WTC11 (cell line): Measurements from ENCODE around the gene GRAMD2A. TPM values are rescaled to one million over a fixed set of nuclear protein-coding genes. Genes with fewer than 3 reads are reported as not detected.

Experiments used
- ATAC-seq: fragments of 200-7000 bp; cut with Tn5 transposase; 2 replicates; pipeline ENCODE4 v1.10.0; 2021; ENCODE audit warnings: mild to moderate bottlenecking, moderate library complexity
- CTCF ChIA-PET: fragments of 300-600 bp; sonication (Branson Sonifier 250); formaldehyde crosslinking; loops from one replicate; lab custom pipeline; 2021; ENCODE audit warnings: antibody characterized with exemption; lab: Charles Lee
- POLR2A ChIA-PET: fragments of 350-600 bp; sonication (Branson Sonifier 250); formaldehyde crosslinking; loops from one replicate; lab custom pipeline; 2021; ENCODE audit warnings: antibody characterized with exemption; lab: Charles Lee
- DNase-seq: peaks from one replicate; pipeline ENCODE4 v3.0.0; 2021; ENCODE audit warnings: low spot score
- H3K27ac Mint-ChIP-seq: 2 replicates; pipeline ENCODE4 v1.8.0; 2021; ENCODE audit warnings: mixed read lengths
- H3K27me3 Mint-ChIP-seq: 2 replicates; pipeline ENCODE4 v1.8.0; 2021; ENCODE audit warnings: low read depth, mild to moderate bottlenecking, moderate library complexity, mixed read lengths
- H3K36me3 Mint-ChIP-seq: 2 replicates; pipeline ENCODE4 v1.8.0; 2021; ENCODE audit warnings: mixed read lengths
- H3K4me1 Mint-ChIP-seq: 2 replicates; pipeline ENCODE4 v1.8.0; 2022; ENCODE audit warnings: mixed read lengths
- H3K4me3 Mint-ChIP-seq: 2 replicates; pipeline ENCODE4 v1.8.0; 2021; ENCODE audit warnings: mild to moderate bottlenecking, moderate library complexity, mixed read lengths
- H3K9me3 Mint-ChIP-seq: 2 replicates; pipeline ENCODE4 v1.8.0; 2021; ENCODE audit warnings: mixed read lengths
- ATF1 ChIP-seq: sonication (generic); formaldehyde crosslinking; IDR thresholded peaks from 2 replicates; pipeline ENCODE4 v1.8.1; 2023; ENCODE audit warnings: mild to moderate bottlenecking, moderate library complexity, missing genetic modification reagents
- CREB1 ChIP-seq: sonication (generic); formaldehyde crosslinking; IDR thresholded peaks from 2 replicates; pipeline ENCODE4 v1.8.0; 2023; ENCODE audit warnings: mild to moderate bottlenecking, missing genetic modification reagents
- FOXP1 ChIP-seq: sonication (generic); formaldehyde crosslinking; IDR thresholded peaks from 2 replicates; pipeline ENCODE4 v1.8.0; 2022; ENCODE audit warnings: missing genetic modification reagents, mild to moderate bottlenecking, moderate library complexity, borderline replicate concordance
- GRHL2 ChIP-seq: fragments of 250-450 bp; sonication (Bioruptor Pico); IDR thresholded peaks from 2 replicates; pipeline ENCODE4 v1.8.0; 2022; ENCODE audit warnings: mild to moderate bottlenecking, moderate library complexity; ENCODE audit not compliant: insufficient replicate concordance, severe bottlenecking
- IRF2 ChIP-seq: sonication (generic); formaldehyde crosslinking; IDR thresholded peaks from 2 replicates; pipeline ENCODE4 v1.8.0; 2022; ENCODE audit warnings: low read depth, missing genetic modification reagents, borderline replicate concordance
- JAZF1 ChIP-seq: fragments of 250-450 bp; sonication (Bioruptor Pico); IDR thresholded peaks from 2 replicates; pipeline ENCODE4 v1.9.0; 2021; ENCODE audit warnings: moderate library complexity, mild to moderate bottlenecking, inconsistent platforms
- JUN ChIP-seq: sonication (generic); formaldehyde crosslinking; IDR thresholded peaks from 2 replicates; pipeline ENCODE4 v1.8.0; 2023; ENCODE audit warnings: mild to moderate bottlenecking, missing genetic modification reagents
- MLX ChIP-seq: sonication (generic); formaldehyde crosslinking; IDR thresholded peaks from 2 replicates; pipeline ENCODE4 v1.8.1; 2023; ENCODE audit warnings: mild to moderate bottlenecking, missing genetic modification reagents, moderate library complexity
- RORB ChIP-seq: fragments of 250-450 bp; sonication (Bioruptor Pico); IDR thresholded peaks from 2 replicates; pipeline ENCODE4 v1.9.0; 2021; ENCODE audit warnings: mild to moderate bottlenecking
- SOX15 ChIP-seq: fragments of 250-450 bp; sonication (Bioruptor Pico); IDR thresholded peaks from 2 replicates; pipeline ENCODE4 v1.9.0; 2021; ENCODE audit warnings: mild to moderate bottlenecking
- ZBTB43 ChIP-seq: sonication (generic); formaldehyde crosslinking; IDR thresholded peaks from 2 replicates; pipeline ENCODE4 v1.8.1; 2023; ENCODE audit warnings: mild to moderate bottlenecking, missing genetic modification reagents
- ZNF121 ChIP-seq: sonication (generic); formaldehyde crosslinking; IDR thresholded peaks from 2 replicates; pipeline ENCODE4 v1.8.0; 2023; ENCODE audit warnings: missing genetic modification reagents
- ZNF138 ChIP-seq: sonication (generic); formaldehyde crosslinking; conservative IDR thresholded peaks from 2 replicates; pipeline ENCODE4 v1.8.1; 2022; ENCODE audit warnings: mild to moderate bottlenecking, moderate library complexity, missing genetic modification reagents
- ZNF263 ChIP-seq: sonication (generic); formaldehyde crosslinking; IDR thresholded peaks from 2 replicates; pipeline ENCODE4 v1.8.1; 2022; ENCODE audit warnings: low read depth, mild to moderate bottlenecking, moderate library complexity, missing genetic modification reagents
- total RNA-seq: library from RNA; stranded (reverse); gene quantifications from 3 replicates; pipeline ENCODE4 v1.2.3, GENCODE V29; 2021
- TF ChIP-seq, protein P1 (sequence below): fragments of 250-450 bp; sonication (Bioruptor Pico); IDR thresholded peaks from 2 replicates; pipeline ENCODE4 v1.9.0; 2021; ENCODE audit warnings: mild to moderate bottlenecking
- TF ChIP-seq, protein P2 (sequence below): sonication (generic); formaldehyde crosslinking; IDR thresholded peaks from 2 replicates; pipeline ENCODE4 v1.8.1; 2023; ENCODE audit warnings: mild to moderate bottlenecking, missing genetic modification reagents
- TF ChIP-seq, protein P3 (sequence below): fragments of 250-450 bp; sonication (Bioruptor Pico); IDR thresholded peaks from 2 replicates; pipeline ENCODE4 v1.9.0; 2021; ENCODE audit warnings: moderate library complexity, mild to moderate bottlenecking, inconsistent platforms, borderline replicate concordance
- TF ChIP-seq, protein P4 (sequence below): sonication (generic); formaldehyde crosslinking; IDR thresholded peaks from 2 replicates; pipeline ENCODE4 v1.8.0; 2023; ENCODE audit warnings: missing genetic modification reagents
- TF ChIP-seq, protein P5 (sequence below): sonication (generic); formaldehyde crosslinking; IDR thresholded peaks from 2 replicates; pipeline ENCODE4 v1.8.1; 2022; ENCODE audit warnings: mild to moderate bottlenecking, missing genetic modification reagents, moderate library complexity, borderline replicate concordance
- TF ChIP-seq, protein P6 (sequence below): fragments of 250-450 bp; sonication (Bioruptor Pico); IDR thresholded peaks from 2 replicates; pipeline ENCODE4 v2.1.2; 2022; ENCODE audit warnings: mild to moderate bottlenecking, moderate library complexity

Gene GRAMD2A
- total RNA-seq, 1 experiment from 2014 or later, result 1.9 TPM

GRCh38 chr15:72116731-72117485, 80.7 kb downstream of the GRAMD2A start (continued):
- TF ChIP-seq, protein P1, sequence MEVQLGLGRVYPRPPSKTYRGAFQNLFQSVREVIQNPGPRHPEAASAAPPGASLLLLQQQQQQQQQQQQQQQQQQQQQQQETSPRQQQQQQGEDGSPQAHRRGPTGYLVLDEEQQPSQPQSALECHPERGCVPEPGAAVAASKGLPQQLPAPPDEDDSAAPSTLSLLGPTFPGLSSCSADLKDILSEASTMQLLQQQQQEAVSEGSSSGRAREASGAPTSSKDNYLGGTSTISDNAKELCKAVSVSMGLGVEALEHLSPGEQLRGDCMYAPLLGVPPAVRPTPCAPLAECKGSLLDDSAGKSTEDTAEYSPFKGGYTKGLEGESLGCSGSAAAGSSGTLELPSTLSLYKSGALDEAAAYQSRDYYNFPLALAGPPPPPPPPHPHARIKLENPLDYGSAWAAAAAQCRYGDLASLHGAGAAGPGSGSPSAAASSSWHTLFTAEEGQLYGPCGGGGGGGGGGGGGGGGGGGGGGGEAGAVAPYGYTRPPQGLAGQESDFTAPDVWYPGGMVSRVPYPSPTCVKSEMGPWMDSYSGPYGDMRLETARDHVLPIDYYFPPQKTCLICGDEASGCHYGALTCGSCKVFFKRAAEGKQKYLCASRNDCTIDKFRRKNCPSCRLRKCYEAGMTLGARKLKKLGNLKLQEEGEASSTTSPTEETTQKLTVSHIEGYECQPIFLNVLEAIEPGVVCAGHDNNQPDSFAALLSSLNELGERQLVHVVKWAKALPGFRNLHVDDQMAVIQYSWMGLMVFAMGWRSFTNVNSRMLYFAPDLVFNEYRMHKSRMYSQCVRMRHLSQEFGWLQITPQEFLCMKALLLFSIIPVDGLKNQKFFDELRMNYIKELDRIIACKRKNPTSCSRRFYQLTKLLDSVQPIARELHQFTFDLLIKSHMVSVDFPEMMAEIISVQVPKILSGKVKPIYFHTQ (CRISPR knock-in tag), result no peak
- TF ChIP-seq ZNF138 (CRISPR knock-in tag) (no peak), JUN (CRISPR knock-in tag) (no peak)

- no peak for DNase-seq
- ATAC-seq, result no peak
- ChIA-PET CTCF (no interaction called here), POLR2A (no interaction called here)
- Mint-ChIP-seq H3K4me1 (peaks cover 11% of the 10 kb centered on the region), H3K27ac (no peak overlapping the region), H3K36me3 (no peaks in the 10 kb centered on the region), H3K27me3 (no peaks in the 10 kb centered on the region), H3K9me3 (no peaks in the 10 kb centered on the region), H3K4me3 (no peak overlapping the region)
- TF ChIP-seq MLX (CRISPR knock-in tag) (no peak), CREB1 (CRISPR knock-in tag) (no peak), FOXP1 (CRISPR knock-in tag) (no peak), RORB (no peak), JUN (CRISPR knock-in tag) (no peak), SOX15 (CRISPR knock-in tag) (no peak), GRHL2 (CRISPR knock-in tag) (no peak), ZBTB43 (CRISPR knock-in tag) (no peak), ZNF138 (CRISPR knock-in tag) (no peak), ATF1 (no peak), ZNF121 (CRISPR knock-in tag) (no peak), IRF2 (CRISPR knock-in tag) (no peak), ZNF263 (CRISPR knock-in tag) (no peak), JAZF1 (CRISPR knock-in tag) (no peak)
- TF ChIP-seq, protein P2, sequence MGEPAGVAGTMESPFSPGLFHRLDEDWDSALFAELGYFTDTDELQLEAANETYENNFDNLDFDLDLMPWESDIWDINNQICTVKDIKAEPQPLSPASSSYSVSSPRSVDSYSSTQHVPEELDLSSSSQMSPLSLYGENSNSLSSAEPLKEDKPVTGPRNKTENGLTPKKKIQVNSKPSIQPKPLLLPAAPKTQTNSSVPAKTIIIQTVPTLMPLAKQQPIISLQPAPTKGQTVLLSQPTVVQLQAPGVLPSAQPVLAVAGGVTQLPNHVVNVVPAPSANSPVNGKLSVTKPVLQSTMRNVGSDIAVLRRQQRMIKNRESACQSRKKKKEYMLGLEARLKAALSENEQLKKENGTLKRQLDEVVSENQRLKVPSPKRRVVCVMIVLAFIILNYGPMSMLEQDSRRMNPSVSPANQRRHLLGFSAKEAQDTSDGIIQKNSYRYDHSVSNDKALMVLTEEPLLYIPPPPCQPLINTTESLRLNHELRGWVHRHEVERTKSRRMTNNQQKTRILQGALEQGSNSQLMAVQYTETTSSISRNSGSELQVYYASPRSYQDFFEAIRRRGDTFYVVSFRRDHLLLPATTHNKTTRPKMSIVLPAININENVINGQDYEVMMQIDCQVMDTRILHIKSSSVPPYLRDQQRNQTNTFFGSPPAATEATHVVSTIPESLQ (CRISPR knock-in tag), result no peak
- TF ChIP-seq, protein P3, sequence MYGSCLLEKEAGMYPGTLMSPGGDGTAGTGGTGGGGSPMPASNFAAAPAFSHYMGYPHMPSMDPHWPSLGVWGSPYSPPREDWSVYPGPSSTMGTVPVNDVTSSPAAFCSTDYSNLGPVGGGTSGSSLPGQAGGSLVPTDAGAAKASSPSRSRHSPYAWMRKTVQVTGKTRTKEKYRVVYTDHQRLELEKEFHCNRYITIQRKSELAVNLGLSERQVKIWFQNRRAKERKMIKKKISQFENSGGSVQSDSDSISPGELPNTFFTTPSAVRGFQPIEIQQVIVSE, result no peak
- TF ChIP-seq, protein P4, sequence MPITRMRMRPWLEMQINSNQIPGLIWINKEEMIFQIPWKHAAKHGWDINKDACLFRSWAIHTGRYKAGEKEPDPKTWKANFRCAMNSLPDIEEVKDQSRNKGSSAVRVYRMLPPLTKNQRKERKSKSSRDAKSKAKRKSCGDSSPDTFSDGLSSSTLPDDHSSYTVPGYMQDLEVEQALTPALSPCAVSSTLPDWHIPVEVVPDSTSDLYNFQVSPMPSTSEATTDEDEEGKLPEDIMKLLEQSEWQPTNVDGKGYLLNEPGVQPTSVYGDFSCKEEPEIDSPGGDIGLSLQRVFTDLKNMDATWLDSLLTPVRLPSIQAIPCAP (CRISPR knock-in tag), result no peak
- TF ChIP-seq, protein P5, sequence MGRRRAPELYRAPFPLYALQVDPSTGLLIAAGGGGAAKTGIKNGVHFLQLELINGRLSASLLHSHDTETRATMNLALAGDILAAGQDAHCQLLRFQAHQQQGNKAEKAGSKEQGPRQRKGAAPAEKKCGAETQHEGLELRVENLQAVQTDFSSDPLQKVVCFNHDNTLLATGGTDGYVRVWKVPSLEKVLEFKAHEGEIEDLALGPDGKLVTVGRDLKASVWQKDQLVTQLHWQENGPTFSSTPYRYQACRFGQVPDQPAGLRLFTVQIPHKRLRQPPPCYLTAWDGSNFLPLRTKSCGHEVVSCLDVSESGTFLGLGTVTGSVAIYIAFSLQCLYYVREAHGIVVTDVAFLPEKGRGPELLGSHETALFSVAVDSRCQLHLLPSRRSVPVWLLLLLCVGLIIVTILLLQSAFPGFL (CRISPR knock-in tag), result no peak
- TF ChIP-seq, protein P6, sequence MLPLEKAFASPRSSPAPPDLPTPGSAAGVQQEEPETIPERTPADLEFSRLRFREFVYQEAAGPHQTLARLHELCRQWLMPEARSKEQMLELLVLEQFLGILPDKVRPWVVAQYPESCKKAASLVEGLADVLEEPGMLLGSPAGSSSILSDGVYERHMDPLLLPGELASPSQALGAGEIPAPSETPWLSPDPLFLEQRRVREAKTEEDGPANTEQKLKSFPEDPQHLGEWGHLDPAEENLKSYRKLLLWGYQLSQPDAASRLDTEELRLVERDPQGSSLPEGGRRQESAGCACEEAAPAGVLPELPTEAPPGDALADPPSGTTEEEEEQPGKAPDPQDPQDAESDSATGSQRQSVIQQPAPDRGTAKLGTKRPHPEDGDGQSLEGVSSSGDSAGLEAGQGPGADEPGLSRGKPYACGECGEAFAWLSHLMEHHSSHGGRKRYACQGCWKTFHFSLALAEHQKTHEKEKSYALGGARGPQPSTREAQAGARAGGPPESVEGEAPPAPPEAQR (CRISPR knock-in tag), result no peak
These were observed 84.1 kb downstream of the GRAMD2A start for GRCh38 chr15:72113347-72114031.
